Vagina (tissue), 2 donors: Measurements from ENCODE around the gene OARD1.

Experiments used
- POLR2A ChIP-seq, 2 donors: fragments of 450-650 bp; IDR thresholded peaks; one replicate each; pipeline ENCODE4 v1.6.1; 2017; ENCODE audit warnings: antibody characterized with exemption in 2 of 2, mild to moderate bottlenecking in 2 of 2, moderate library complexity in 2 of 2
- TF ChIP-seq, protein P1 (sequence below), 3 experiments: fragments of 450-650 bp in 2 of 3; fragments of 200-600 bp in 1 of 3; sonication (generic) in 1 of 3; IDR thresholded peaks; one replicate each; pipeline ENCODE4 v1.5.1; 2017 to 2019; ENCODE audit warnings: antibody characterized with exemption in 3 of 3, mild to moderate bottlenecking in 2 of 3, moderate library complexity in 2 of 3

DNA sequence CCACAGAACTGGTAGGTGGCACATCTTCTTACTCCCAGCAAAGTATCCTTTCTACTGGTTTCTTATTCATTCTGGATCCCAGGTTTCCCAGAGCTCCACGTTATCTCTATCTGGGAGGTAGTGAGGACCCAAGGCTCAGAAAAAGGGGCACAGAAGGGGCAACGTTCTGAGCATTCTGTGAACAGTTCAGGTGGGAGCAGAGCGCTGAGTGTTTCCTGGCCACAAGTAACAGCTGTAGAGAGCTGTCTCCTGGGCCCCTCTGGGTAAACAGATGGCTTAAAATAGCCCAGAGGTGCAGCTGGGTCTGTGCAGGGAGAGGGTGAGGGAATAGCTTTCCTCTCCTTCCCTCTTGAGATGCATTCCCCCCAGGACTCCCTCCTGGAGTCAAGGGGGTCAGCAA lies 17.0 kb downstream of the OARD1 start:
- TF ChIP-seq, protein P1, sequence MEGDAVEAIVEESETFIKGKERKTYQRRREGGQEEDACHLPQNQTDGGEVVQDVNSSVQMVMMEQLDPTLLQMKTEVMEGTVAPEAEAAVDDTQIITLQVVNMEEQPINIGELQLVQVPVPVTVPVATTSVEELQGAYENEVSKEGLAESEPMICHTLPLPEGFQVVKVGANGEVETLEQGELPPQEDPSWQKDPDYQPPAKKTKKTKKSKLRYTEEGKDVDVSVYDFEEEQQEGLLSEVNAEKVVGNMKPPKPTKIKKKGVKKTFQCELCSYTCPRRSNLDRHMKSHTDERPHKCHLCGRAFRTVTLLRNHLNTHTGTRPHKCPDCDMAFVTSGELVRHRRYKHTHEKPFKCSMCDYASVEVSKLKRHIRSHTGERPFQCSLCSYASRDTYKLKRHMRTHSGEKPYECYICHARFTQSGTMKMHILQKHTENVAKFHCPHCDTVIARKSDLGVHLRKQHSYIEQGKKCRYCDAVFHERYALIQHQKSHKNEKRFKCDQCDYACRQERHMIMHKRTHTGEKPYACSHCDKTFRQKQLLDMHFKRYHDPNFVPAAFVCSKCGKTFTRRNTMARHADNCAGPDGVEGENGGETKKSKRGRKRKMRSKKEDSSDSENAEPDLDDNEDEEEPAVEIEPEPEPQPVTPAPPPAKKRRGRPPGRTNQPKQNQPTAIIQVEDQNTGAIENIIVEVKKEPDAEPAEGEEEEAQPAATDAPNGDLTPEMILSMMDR (IDR thresholded peaks at IDR 0.05), result no peak
- TF ChIP-seq POLR2A (IDR thresholded peaks at IDR 0.05), result no peak
